GM10266 (cell line): ENCODE data around the gene GABRG3.

Experiments used
- DNase-seq: peaks from one replicate; pipeline ENCODE4 v3.0.0; 2012; ENCODE audit errors: extremely low spot score
- CTCF ChIP-seq: IDR thresholded peaks from 2 replicates; pipeline ENCODE4 v1.5.1; 2012; ENCODE audit warnings: mild to moderate bottlenecking, low read depth; ENCODE audit not compliant: control insufficient read depth, insufficient read depth; ENCODE audit errors: missing control alignments

The GABRG3 gene

GRCh38 chr15:27401471-27401870, 430.5 kb downstream of the GABRG3 start:
- no peak for TF ChIP-seq CTCF
- no peak for DNase-seq

- no peak for TF ChIP-seq CTCF
- DNase-seq, result no peak
Observed at GRCh38 chr15:27408428-27408827, 437.4 kb downstream of the GABRG3 start.

GRCh38 chr15:27410996-27411605, 440.1 kb downstream of the GABRG3 start:
- no peak for DNase-seq
- TF ChIP-seq CTCF, result no peak

- TF ChIP-seq CTCF, result no peak
- no peak for DNase-seq
Observed at GRCh38 chr15:27412415-27412814, 441.4 kb downstream of the GABRG3 start.

DNA sequence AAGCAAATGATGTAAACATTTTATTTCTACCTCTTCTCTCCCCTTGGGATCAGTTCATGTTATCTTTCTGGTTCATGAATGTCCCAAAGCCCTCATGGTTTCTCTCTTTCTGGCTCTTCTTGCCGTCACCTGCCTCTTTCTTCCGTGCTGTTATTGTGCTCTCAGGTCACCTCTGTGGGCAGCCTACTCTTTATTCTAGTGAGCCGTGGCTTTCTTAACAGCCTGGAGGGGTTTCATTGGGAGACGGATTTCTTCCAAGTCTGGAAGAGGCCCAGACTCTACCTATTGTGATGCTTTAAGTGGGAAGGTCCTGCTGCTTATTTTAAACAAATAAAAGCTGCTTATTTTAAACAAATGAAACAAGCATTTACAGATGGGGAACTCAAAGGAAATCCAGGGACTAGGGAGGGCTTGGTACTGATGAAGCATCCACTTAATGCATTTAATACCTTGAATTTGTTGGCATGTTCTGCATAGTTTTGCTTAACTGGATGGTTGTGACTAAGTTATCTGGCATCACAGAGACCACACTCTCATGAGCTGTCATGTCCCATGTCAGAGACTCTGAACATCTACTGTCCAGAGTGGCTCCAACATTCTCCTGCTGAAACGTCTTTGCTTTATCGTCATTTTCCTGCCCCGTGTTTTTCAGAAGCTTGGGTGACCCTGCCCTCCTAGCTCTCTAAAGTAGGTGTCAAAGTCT, 443.3 kb downstream of the GABRG3 start:
- no peak for DNase-seq
- TF ChIP-seq CTCF, result no peak

DNA sequence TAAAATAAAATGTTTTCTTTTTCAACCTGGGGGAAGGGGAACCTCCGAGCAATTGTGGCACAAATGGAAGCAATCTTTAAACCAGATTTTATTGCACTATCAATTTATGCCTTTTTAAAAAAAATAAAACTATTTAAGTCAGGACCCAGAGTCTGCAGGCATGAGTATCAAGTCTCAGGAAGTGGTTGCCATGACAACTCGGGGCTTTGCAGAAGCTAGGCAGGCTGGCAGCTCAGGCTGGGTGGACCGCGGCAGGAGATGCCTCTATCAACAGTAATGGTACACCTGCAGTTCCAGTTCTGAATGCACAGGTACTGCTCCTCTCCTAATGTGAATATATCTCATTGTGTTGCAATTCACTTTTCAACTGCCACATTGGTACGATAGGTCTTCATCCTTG, 447.7 kb downstream of the GABRG3 start:
- DNase-seq, result no peak
- no peak for TF ChIP-seq CTCF

GRCh38 chr15:27422997-27423396, 452.0 kb downstream of the GABRG3 start:
- no peak for DNase-seq
- no peak for TF ChIP-seq CTCF
